GM21529 (cell line): ENCODE results near the gene TTBK2.

Experiments
- ATAC-seq: cut with Tn5 transposase; IDR thresholded peaks from one replicate; pipeline ENCODE4 v1.9.1; 2021; ENCODE audit not compliant: unreplicated experiment

Gene TTBK2

DNA sequence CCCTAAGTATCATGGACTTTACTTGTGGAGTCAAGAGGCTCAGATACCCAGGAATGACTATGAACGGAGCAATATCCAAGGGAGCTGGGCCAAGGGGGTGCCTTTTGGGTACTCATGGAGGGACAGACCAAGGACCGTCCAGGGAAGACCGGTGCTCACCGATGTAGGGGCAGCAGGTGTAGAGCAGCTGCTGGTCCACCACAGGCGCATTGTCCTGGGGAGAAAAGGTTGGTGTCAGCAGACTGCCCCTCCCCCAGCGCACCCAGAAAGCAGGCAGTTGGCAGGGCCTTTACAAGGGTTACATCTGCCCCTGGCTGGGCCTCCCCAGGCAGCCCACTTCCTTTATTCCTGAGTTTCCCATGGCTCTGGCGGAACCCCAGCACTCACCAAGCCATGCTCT lies 191.2 kb downstream of the TTBK2 start:
- ATAC-seq = no peak

DNA sequence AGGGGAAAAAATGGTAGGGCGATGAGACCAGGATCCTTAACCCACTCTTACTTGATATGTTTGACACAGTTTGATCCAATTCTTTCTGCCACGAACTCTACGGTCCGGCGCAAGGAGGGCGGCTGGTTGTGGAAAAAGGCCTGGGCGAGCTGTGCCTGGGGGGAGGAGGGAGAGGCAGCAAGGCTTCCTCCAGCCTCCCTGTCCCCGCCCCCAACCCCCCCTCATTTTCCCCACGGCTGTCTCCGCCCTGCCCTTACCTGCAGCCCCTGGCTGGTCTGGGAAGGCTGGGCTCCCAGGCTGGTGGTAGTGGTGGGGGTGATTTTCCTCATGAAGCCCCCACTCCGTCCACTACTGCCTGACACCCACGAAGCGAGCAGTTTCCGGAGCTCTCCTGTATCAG lies 191.6 kb downstream of the TTBK2 start:
- no peak for ATAC-seq

GRCh38 chr15:42728560-42728959 lies 192.0 kb downstream of the TTBK2 start:
- no peak for ATAC-seq

DNA sequence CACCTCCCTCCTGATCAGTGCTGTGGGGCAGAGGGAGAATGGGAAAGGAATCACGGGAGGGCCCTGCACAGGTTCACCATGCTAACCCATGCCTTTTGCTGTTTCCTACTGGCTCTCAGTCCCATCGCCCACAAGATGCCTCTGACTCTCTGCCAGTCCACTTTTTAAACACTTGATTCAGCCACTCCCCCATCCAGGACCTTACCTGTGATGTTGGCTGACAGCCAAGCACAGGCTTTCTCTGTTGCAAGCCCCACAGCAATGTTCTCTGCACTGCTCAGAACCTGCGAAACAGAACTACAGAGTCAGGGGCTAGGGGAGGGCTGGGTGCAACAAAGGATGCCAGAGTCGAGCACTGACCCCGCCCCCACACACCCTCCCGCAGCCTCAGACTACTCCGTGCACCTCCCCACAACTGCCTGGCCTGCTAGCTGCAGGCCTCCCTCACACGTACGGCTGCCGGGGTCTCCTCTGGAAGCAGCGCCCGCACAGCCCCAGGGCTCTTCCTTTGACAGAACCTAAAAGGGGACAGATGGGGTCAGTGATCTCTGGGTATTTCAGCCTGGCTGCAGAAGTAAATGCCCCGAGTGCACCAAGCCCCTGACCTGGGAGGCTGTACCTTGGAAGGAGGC lies 192.7 kb downstream of the TTBK2 start:
- ATAC-seq = no peak

GRCh38 chr15:42726114-42726513 lies 194.5 kb downstream of the TTBK2 start:
- ATAC-seq = no peak

DNA sequence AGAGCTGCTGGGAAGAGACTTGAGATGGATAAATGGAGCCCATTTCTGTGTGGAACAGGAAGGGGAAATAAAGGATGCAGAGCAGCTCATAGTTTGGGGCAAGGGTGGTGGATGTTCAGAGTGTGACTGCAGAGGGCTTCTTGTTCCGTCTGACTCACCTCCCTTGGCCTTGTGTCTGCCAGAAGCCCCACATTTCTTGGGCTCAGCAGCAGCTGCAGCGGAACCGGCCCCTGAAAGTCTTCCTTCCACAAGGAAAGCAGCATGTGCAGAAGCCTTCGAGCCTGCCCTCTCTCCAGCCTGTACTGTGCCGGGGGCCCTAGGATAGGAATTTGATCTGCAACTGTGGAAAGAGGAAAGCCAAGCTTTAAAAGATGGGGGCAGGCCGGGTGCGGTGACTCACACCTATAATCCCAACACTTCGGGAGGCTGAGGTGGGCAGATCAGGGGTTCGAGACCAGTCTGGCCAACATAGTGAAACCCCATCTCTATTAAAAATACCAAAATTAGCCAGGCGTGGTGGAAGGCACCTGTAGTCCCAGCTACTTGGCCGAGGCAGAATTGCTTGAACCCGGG lies 195.2 kb downstream of the TTBK2 start:
- ATAC-seq = no peak

GRCh38 chr15:42724276-42724675 lies 196.3 kb downstream of the TTBK2 start:
- ATAC-seq = no peak

- no peak for ATAC-seq
Measured at GRCh38 chr15:42723068-42723467, 197.5 kb downstream of the TTBK2 start.

- ATAC-seq = no peak
Measured at GRCh38 chr15:42721916-42722315, 198.7 kb downstream of the TTBK2 start.

GRCh38 chr15:42721016-42721415 lies 199.6 kb downstream of the TTBK2 start:
- ATAC-seq = no peak

GRCh38 chr15:42720071-42720470 lies 200.5 kb downstream of the TTBK2 start:
- no peak for ATAC-seq

- no peak for ATAC-seq
Measured at GRCh38 chr15:42719043-42719442, 201.5 kb downstream of the TTBK2 start.

- no peak for ATAC-seq
Measured at GRCh38 chr15:42716626-42717025, 204.0 kb downstream of the TTBK2 start.

DNA sequence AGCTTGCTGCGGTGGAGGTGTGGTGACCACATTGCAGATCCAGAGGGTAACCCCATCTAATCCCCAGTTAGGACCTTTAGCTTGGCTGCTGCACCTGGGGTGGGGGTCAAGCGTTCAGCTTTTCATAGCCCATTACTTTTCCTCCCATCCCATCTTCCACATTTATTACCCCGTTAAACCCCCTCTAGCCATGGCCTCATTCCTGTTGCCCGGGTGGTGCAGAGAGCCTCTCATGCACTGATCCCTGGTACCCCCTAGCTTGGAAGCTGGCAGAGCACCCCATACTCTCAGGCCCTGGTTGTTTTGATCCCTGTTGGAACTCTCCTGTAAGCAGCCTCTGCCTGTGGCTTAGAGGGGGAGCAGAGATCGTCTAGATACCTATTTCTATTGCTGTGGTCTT lies 204.5 kb downstream of the TTBK2 start:
- no peak for ATAC-seq

DNA sequence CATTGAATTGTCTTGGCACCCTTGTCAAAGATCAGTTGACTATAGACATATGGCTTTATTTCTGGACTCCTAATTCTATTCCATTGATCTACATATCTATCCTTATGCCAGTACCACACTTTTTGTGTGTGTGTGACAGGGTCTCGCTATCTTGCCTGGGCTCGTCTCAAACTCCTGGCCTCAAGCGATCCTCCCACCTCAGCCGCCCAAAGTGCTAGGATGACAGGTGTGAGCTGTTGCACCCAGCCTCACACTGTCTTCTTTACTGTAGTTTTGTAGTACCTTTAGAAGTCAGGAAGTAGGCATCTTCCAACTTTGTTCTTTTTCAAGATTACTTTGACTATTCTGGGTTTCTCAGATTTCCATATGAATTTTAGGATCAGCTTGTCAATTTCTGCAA lies 208.0 kb downstream of the TTBK2 start:
- ATAC-seq = no peak

DNA sequence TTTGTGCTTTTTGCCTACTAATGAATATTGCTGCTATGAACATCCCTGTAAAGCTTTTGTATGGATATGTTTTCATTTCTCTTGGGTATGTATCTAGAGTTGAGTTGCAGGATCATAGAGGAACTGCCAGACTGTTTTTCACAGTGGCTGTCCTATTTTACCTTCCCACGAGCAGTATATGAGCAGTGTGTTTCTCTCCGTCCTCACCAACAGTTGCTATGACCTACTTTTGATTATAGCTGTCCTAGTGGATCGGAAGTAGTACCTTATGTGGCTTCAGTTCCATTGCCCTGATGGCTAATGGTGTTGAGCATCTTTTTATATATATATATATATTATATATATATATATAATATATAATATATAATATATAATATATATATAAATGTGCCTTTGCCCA lies 208.8 kb downstream of the TTBK2 start:
- ATAC-seq = no peak

GRCh38 chr15:42710662-42711061 lies 209.9 kb downstream of the TTBK2 start:
- no peak for ATAC-seq

DNA sequence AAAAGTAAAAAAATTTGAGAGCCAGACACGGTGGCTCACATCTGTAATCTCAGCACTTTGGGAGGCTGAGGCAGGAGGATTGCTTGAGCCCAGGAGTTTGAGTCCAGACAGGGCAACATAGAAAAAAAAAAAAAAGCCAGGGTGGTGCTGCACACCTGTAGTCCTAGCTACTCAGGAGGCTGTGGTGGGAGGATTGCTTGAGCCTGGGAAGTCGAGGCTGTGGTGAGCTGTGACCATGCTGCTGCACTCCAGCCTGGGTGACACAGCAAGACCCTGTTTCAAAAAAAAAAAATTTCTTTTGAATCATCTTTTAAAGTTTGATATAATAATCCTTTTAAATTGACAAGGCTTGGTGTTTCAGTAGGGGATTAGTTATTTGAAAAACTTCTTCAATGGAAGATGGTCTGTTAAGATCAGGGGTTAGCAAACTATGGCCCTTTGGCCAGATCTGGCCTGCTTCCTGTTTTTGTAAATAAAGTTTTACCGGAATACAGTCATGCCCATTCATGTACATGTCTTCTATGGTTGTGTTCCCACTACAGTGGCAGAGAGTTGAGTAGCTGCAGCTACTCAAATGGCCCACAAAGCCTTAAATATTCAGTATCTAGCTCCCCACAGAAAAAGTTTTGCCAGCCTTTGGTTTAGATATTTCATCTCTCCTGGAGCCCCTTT lies 212.6 kb downstream of the TTBK2 start:
- ATAC-seq = no peak

DNA sequence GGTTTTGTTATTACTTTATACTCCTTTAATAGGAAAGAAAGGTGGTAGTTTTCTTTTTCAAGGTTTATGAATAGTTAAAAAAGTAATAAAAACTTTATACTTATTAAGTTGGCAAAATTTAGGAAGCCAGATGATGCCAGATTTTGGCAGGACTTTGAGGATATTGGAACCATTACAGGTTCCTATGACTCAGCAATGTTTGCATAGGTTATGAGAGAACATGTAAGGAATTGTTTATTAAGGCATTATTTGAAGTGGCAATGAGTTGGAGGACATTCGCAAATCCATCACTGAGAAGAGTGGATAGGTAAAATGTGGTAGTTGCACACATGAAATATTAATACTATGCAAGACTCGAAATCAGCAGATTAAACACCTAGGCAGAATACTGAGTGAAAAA lies 213.5 kb downstream of the TTBK2 start:
- ATAC-seq = no peak

GRCh38 chr15:42705336-42705735 lies 215.2 kb downstream of the TTBK2 start:
- no peak for ATAC-seq

- ATAC-seq = no peak
Measured at GRCh38 chr15:42704492-42704926, 216.1 kb downstream of the TTBK2 start.

DNA sequence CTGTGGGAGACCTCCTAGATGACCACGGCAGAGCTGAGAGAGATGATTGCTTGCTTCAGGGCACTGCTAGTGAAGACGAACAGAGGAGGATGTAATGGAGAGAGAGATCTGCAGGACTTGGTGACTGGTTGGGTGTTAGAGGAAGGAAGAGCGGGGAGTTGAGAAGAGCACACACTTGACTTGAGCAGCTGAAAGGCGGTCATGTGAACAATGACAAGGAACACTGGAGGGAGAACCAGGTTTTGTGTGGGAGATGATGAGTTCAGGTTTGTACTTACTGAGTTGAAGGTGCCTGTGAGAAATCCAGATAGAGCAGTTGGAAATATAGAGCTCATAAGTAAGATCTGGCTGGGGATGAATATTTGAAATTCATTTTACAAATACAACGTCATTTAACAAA lies 224.0 kb downstream of the TTBK2 start:
- no peak for ATAC-seq
